Measurements from ENCODE around the gene TTK.

Gene TTK

GRCh38 chr6:80022803-80023202 lies 18.4 kb downstream of the TTK start:
- TF ChIP-seq SIN3A (IDR thresholded peaks at IDR 0.05; ENCODE audit: borderline replicate concordance, insufficient read depth, low read length): no peak
- TF ChIP-seq POLR2AphosphoS5 (IDR thresholded peaks at IDR 0.05; ENCODE audit: low read depth, low read length): no peak
- TF ChIP-seq FOXP2 (optimal IDR thresholded peaks at IDR 0.05; ENCODE audit: borderline replicate concordance, extremely low read depth, extremely low read length, insufficient read depth): no peak
- no peak for TF ChIP-seq TAF1 (IDR thresholded peaks at IDR 0.05; ENCODE audit: borderline replicate concordance, insufficient read depth, low read length)
- TF ChIP-seq REST (IDR thresholded peaks at IDR 0.05; ENCODE audit: insufficient read depth in 1 of 2, low read depth in 2 of 2, low read length in 2 of 2): no peak

- TF ChIP-seq POLR2AphosphoS5 (IDR thresholded peaks at IDR 0.05; ENCODE audit: low read depth, low read length) (no peak), REST (IDR thresholded peaks at IDR 0.05; ENCODE audit: insufficient read depth in 1 of 2, low read depth in 2 of 2, low read length in 2 of 2) (no peak), FOXP2 (optimal IDR thresholded peaks at IDR 0.05; ENCODE audit: borderline replicate concordance, extremely low read depth, extremely low read length, insufficient read depth) (no peak), TAF1 (IDR thresholded peaks at IDR 0.05; ENCODE audit: borderline replicate concordance, insufficient read depth, low read length) (no peak), SIN3A (IDR thresholded peaks at IDR 0.05; ENCODE audit: borderline replicate concordance, insufficient read depth, low read length) (no peak)
Measured at GRCh38 chr6:80028589-80028988, 24.1 kb downstream of the TTK start.

GRCh38 chr6:80029470-80029869 lies 25.0 kb downstream of the TTK start:
- TF ChIP-seq POLR2AphosphoS5 (IDR thresholded peaks at IDR 0.05; ENCODE audit: low read depth, low read length): no peak
- no peak for TF ChIP-seq REST (IDR thresholded peaks at IDR 0.05; ENCODE audit: insufficient read depth in 1 of 2, low read depth in 2 of 2, low read length in 2 of 2)
- no peak for TF ChIP-seq FOXP2 (optimal IDR thresholded peaks at IDR 0.05; ENCODE audit: borderline replicate concordance, extremely low read depth, extremely low read length, insufficient read depth)
- TF ChIP-seq SIN3A (IDR thresholded peaks at IDR 0.05; ENCODE audit: borderline replicate concordance, insufficient read depth, low read length): no peak
- no peak for TF ChIP-seq TAF1 (IDR thresholded peaks at IDR 0.05; ENCODE audit: borderline replicate concordance, insufficient read depth, low read length)

- no peak for TF ChIP-seq TAF1 (IDR thresholded peaks at IDR 0.05; ENCODE audit: borderline replicate concordance, insufficient read depth, low read length)
- TF ChIP-seq FOXP2 (optimal IDR thresholded peaks at IDR 0.05; ENCODE audit: borderline replicate concordance, extremely low read depth, extremely low read length, insufficient read depth): no peak
Measured at GRCh38 chr6:80060774-80061173, 56.3 kb downstream of the TTK start.

- TF ChIP-seq FOXP2 (optimal IDR thresholded peaks at IDR 0.05; ENCODE audit: borderline replicate concordance, extremely low read depth, extremely low read length, insufficient read depth) (no peak), SIN3A (IDR thresholded peaks at IDR 0.05; ENCODE audit: borderline replicate concordance, insufficient read depth, low read length) (no peak), POLR2AphosphoS5 (IDR thresholded peaks at IDR 0.05; ENCODE audit: low read depth, low read length) (no peak), TAF1 (IDR thresholded peaks at IDR 0.05; ENCODE audit: borderline replicate concordance, insufficient read depth, low read length) (no peak), REST (IDR thresholded peaks at IDR 0.05; ENCODE audit: insufficient read depth in 1 of 2, low read depth in 2 of 2, low read length in 2 of 2) (no peak)
Measured at GRCh38 chr6:80077067-80077466, 72.6 kb downstream of the TTK start.
